C1 segment of cervical spinal cord (tissue), 14 donors: ENCODE measurements around the gene TNNC1.

Experiments used
- DNase-seq, 14 donors: peaks; one replicate each; lab custom pipeline; 2025; lab: John Stamatoyannopoulos, UW

TNNC1 gene

DNA sequence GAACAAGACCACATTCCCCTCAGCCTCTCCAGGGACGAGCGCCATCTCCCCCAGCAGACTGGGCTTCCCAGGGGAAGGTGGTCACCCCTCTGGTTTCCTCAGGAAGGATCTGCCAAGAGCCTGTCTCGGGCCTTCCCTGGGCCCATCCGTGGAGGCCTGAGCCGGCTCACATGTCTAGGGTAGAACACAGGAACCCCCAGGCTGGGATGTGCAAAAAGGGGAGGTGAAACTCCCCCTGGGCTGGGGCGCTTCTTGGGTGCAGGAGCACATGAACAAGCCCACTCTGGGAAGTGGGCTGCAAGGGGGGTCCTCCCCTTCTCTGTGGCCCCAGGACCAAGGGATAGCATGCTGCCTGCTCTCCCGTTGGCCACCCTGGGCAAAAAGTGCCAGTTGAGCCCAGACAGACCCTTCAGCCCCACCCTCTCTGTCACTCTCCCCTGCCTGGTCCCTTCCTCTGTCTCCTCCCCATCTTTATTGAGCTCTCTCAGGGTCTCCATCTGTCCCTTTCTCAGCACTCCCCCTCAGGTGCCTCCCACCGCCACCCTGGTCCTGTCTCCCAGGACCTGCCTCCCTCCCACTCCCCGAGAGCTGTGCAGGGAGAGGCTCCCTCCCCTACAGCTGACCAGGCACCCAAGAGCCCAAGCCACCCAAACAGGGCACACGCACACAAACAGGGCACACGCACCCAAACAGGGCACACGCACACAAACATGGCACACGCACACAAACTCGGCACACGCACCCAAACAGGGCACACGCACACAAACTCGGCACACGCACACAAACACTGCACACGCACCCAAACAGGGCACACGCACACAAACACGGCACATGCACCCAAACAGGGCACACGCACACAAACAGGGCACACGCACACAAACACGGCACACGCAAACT is 9.8 kb downstream of the TNNC1 start:
- no peak for DNase-seq

DNA sequence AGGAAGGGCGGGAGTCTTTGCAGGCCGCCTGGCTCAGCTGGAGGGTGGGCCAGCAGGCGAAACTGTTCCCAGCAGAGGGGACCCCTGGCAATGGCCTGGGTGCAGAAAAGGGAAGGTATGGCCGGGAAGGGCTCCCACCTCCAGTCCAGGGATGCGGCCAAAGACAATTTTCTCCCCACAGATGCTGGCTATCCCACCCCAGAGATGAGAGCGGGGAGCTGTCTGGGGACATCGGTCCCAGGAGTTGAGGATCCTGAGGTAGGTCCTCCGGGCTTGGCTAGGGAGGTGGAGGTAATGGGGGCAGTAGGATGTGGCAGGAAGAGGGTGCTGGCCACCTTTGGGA is 10.6 kb downstream of the TNNC1 start:
- no peak for DNase-seq

DNA sequence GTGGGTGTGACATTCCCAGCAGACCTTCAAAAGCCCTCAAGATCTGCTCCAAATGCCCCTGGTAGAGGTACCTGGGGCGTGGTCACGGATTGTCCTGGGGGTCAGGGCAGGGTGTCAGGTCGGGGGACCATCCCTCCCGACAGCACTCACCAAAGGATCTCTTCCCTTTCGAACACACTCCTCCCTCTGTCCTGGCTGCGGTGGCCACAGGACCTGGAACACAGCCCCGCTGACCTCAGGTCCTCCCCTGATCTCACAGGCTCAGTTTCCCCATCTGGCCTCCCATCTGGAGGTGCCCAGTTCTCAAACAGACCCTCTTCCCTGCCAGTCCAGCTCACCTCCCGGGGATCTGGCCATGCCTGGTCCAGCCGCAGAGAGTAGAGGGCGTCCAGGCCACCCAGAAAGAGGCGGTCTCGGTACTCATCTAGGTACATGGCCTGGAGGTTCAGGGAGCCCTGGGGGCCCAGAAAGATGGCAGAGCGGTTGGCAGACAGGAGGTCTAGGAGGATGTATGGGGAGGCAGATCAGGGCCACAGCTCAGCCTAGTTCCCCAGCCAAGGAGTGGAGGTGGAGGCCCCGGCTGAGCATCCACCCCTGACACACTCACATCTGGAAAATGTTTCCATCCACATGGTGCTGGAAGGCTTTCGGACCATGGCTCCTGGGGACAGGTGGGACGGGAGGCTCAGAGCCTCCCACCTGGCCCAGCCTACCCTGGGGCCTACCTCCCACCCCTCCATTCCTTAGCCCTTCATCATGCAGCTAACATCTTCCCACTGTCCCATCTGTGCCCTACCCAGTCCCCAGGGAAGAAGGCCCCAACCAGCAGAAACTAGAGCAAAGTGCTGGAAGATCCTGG is 11.2 kb downstream of the TNNC1 start:
- no peak for DNase-seq

DNA sequence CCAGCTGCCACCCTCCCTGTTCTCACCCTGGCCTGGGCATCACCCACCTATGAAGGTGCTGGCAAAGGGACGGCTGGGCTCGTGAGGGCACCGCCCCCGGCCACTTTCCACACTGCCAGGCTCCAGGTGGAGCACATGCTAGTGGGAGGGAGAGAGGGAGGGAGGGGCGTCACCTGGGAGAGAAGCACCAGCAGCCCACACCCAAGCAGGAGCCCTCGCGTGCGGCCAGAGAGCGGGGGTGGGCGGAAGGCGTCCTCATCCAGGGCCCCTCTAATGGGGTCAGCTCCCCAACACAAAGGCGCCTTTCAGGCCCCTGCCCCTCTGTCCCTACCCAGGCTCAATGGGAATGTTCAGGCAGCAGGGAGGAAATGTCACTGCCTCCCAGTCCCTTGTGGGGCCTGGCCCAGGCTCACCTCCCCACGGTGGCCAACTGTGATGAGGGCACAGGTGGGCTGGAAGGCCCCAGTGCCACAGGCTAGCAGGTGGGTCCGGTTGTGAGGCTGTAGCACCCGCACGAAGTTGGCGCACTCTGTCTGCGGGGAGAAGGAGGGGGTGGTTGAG is 12.0 kb downstream of the TNNC1 start:
- no peak for DNase-seq

DNA sequence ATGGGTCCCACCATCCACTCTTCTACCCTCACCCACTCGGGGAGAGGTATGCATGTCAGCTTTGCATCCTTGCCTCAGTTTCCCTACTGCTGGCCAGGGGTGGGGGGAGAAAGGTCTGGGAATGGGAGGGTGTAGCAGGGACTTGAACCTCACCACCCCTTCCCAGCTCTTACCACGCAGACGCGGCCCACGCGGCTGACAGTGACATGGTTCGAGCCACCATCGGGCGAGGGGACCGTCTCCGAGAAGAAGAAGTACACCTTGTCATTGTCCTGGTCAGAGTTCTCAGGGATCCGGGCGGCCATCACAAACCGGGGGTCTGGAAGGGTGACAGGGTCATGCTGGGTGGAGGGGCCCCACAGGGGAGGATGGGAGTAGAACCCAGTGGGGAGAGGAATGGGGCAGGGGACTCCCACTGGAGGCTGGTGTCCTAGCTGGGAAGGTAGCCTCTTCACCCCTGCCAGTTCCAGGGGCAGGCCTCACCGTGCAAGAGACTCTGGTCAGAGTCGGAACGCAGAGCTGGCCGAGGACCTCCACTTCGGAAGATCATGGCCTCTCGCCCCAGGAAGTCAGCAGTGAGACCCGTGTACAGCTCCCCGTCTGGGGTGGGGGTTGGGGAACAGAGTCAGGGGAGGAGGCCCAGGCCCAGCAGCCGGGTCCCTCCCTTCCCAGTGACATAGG is 12.6 kb downstream of the TNNC1 start:
- no peak for DNase-seq

DNA sequence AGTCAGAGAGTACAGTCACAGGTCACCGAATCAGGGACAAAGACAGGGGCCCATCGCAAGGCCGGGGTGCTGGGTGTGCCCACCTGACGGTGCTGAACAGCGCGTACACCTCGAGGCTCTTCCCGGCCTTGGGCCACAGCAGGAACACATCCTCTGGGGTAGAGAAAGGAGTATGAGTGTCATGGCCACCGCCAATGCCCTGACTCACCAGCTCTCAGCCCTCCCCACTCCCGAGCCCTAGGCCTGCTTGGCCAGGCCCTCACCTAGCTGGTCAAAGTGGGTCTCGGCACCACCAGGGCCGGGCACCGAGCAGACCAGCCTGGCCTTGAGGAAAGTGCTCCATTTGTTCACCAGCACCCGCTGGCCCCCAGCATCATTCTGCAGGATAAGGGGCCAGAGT is 13.2 kb downstream of the TNNC1 start:
- DNase-seq = no peak

DNA sequence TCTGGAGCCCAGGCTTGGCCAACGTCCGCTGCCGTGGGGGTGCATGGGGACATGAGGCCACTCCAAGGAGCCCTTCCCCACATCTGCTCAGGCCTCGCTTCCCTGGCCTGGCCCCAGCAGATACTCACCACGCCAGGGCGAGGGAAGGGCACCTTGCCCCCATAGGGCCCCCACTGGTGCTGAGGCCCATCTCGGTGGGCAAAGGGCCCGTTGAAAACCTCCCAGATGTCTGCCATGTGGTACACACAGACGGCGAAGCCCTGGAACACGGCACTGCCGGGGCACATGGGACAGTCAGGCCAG is 13.6 kb downstream of the TNNC1 start:
- DNase-seq = no peak

DNA sequence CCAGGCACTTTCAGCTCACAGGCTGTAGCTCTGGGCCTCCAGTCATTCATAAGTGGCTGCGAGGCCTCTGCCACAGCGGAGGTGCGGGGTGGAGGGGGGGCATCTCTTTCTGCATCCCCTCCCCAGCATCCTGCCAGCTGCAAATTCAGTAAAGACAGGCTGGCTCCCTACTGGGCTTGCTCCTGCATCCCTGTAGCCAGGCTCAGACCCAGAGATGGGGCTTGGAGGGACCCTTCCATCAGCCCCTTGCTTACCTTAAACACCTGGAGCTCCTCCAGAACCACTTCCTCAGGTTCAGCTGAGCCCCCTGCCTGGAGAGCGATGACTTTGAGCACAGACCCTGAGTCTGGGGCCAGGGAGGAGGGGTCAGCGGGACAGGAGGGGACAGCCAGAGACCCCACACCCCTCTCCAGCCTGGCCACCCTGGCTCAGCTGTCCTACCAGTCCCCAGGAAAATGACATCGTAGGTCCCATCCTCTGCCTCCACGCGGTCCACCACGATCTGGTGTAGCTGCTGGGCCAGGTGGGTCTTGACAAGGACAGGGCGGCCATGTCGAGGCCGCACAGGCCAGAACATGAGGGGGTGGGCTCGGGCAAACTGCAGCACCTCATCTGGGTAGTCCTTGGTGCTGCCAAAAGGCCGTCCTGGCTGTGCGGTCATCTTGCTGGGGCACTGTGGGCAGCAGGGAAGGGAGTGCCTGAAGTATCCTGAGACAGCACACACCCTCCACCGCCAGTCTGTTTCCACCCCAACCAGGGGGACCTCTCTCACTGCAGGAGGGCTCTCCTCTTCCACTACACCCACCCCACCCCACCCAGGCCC is 14.2 kb downstream of the TNNC1 start:
- no peak for DNase-seq

DNA sequence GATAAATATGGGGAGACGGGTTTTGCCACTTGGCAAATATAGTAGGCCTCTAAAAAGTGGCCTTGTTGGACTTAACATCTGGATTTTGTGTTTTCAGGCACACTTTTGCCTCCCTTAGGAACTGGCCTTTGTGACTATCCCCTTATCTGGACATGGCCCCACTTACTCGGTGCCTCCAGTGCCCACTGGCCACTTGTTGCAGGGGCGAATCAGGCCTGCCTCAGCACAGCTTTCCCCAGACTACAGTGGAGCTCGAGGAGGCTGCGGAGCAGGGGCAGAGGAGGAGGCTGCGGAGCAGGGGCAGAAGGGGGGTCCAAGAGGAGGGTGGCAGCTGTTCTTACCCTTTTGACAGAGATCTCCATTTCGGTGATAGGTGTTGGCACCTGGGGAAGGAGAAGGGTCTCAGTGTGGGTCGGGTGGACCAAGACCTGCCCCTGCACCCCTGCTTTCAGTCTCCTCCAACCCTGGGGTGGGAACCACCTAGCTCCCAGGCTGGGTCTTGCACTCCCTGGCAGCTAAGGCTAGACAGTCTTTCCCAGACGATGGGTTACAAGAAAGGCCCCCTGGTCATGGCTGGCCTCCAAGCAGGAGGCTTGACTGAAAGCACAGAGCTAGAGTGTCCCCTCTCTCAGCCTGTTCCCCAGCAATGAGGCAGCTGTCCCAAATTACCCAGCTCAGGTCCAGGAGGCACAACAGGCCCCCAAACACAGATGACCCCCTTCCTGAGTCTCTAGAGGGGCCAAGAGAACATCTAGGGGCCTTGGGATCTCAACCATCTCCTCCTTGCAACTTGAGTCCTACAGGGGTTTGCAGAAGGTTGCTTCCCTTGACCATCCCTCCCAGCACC is 15.0 kb downstream of the TNNC1 start:
- no peak for DNase-seq

DNA sequence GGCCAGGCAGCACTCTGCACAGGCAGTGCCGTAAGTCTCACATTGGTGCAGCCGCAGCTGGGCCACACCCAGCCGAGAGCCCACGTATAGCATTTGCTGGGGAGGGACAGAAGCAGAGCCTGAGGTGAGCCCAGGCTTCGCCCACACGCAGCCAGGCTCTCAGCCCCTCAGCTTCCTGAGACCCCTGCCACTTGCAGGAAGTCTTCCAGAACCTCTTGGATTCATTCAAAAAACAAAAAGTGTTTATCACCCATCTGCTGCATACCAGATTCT is 15.8 kb downstream of the TNNC1 start:
- no peak for DNase-seq

DNA sequence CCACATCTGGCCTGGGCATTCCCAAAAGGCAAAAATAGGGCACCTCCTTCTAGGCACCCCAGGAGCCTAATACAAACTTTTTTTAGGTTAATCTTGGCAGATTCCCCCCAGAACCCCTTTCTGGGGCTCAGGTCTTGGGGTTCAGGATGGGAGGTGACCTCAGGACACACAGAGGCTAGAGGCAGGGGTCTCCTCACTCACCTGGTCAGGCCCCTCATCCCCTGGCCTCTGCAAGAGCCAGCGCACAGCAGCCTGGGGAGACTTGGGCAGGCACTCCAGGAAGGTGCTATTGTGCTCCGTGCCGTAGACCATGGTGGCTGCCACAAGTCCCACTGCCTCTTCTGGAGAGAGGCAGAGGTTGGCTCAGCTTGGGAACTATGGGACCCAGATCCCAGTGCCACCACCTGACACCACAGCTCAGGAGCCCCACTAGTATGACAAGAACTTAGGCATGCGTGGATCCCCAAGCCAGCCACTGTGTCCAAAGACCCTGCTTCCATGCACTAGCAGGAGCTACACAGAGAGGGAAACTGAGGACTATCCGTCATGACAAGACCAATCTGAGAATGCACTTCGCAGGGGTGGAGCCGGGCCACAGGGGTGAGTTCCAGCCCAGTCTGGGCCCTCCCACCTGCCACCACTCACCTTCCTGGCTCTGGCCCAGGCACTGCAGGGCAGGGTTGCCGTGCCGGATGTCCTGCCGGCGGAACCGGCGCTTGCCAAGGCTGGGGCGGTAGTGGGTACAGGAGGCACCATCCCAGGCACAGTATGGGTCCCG is 16.3 kb downstream of the TNNC1 start:
- DNase-seq = peak in 1 of 14 donors; percentile 86

DNA sequence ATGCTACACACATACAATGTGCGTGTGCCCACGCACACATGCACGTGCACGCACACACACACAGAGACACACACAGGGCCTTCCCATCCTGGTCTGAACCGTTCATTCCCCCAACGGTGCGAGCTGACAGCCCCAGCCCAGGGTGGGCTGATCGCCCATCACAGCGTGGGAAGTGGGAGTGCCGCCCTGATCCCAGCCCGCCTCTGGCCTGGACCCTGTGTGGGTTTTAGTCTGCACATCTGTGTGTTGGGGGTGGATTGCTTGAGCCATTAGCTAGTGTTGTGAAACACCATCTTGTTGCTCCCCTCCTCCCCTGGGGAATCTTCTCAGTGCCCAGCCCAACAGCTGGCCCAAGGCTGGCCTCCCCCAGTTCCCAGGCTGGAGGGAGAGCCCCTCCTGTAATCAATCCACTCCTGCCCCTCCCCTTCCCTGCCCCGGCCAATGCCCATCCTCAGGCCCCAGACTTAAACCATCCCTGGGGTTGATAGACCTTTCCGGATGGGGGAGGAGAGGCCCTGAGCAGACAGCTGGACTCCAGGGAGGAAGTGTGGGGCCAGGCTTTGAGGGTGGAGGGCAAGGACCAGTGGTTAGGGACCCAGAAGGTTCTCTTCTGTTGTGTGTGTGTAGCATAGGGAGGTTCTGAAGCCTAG is 17.2 kb downstream of the TNNC1 start:
- no peak for DNase-seq

DNA sequence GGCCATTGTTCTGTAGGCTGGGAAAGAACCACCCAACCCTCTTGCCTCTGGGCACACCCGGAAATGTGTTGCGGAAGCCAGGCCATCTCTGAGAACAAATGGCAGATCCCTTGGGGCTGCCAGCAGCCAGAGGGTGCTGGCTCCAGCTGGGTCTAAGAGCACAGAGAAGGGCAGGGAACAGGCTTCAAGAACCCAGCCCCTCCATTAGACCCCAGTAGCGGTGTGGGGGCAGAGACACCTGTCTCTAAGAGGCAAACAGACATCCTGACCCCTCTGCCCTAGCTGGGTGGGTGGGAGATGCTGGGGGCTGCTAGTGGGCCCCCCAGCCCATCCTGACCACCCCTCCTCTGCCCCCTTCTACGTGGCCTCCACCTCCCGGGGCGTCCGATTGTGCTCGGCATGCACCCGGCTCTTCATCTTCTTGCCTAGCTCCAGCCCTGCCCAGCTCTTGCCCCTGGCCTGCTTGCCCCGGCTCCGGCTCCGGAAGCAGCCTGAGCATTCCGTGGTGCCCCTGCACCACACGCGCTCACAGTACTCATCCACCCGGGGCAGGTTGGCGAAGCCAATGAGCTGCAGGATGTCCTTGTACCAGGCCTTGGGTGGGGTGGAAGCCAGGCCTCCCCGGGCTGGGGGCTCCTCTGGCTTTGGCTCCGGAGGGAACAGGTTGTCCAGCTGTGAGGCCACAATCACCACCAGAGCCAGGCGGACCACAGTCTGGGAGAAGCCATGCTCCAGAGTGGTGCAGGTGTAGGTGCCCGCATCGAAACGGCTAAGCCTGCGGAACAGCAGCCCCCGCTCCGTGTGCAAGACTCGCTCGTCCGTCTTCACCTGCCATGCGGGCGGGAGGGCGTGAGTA is 18.4 kb downstream of the TNNC1 start:
- no peak for DNase-seq

DNA sequence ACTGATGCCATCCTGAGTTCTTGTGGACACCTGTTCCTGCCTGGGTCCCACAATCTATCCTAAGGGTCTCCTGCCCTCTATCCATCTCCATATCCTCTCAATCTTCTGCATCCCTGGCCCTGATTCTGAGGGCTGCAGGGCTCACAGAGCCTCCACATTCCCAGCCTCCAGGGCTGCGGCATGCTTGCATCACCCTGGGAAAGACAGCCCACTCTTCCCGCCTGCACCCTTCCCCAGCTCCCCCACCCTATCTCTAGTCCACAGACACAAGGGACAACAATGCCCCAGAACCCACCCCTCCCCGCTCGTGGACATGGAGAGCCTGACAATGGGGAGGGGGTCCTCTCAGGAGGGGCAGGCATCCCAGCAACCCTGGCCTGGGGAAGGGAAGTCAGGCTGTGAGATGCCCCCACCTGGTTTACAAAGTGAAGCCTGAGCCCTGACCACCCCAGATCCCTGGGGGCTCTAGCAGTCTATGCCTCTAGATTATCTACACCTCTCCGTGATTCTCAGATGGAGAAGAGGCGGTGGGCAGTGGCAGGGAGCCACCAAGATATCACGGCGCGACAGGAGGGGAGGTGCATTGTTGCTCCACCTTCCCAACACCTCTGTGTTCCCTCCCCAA is 19.2 kb downstream of the TNNC1 start:
- DNase-seq = no peak

DNA sequence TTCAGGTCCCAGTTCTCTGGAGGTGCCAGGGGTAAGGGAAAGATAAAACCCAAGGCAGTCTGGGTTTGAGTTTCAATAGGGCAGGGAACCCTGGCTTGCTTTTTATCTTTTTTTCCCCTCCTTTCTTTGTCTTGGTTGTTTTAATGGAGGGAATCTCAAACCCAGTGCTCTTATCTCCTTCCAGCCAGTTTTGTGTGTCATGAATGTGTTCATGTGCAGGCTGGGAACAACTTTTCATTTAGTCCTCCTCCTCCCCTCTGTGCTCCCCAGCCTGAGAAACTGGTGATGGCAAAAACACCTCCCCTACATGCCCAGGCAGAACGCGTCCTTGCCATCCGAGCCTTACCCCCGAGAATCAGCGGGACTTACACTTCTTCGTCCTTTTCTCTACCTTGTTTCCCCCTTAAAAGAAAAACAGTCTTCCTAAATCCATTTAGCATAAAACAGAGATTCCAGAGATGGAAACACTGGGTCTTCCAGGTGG is 19.8 kb downstream of the TNNC1 start:
- no peak for DNase-seq

DNA sequence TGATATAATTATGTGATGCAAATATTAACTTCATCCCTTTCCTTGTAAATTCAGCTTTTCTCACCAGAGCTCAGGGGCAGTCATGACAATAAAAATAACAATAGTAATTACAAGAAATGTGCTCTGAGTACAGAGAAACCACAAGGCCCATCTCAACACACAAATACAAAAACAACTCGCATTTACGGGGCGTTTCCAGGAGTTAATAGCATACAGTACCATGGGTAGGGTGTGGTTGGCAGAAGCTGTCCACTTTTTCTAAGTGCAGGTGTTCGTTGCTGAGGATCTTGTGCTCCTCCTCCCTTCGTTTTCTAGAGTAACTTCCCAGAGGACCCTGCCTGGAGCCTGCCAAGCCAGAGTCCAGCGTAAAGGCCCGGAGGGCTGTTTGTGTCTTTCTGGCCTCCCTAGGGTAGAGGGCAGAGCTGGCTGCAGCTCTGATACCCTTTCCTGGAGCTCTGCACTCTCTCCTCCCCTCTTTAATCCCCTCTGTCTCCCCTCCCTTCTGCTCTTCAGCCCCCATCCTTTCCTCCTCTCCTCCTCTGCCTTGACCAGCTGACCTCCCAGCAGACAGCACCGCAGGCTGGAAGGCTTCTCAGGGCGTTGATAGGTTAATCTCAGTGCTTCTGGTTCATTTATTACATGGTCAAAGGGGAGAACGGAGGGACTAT is 20.4 kb downstream of the TNNC1 start:
- DNase-seq = no peak

DNA sequence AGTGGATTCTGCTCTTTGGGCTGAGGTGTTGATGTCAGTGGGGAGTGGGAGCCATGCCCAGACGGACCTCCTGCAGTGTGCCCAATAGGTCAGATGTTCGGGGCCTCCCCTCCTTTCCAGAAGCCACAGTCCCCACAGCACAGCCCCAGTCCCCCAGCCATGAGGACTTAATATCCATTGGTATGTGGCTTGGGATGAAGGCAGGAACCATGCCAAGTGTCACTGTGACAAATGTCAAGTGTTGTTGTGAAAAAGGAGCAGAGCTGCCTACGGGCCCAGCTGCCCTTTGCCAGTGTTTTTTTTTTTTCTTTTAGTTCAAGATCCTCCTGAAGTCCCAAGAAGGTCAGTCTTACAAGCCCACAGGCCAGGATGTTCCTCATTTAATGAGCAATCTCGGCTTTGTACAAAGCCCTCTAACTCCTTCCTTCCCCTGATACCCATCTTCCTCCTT is 21.1 kb downstream of the TNNC1 start:
- DNase-seq = no peak
